GM12878 (cell line): ENCODE measurements around the gene VTI1A. TPM values are rescaled to one million over a fixed set of nuclear protein-coding genes. Genes with fewer than 3 reads are reported as not detected.
"Not testable (repeated sequence)": the region's sequence is repeated elsewhere in the genome, so short reads cannot be mapped to it uniquely, and the experiment has no call there.

Experiments
- ATAC-seq: fragments of 200-7000 bp; cut with Tn5 transposase; 3 replicates; pipeline ENCODE4 v1.9.1; 2020; ENCODE audit warnings: mild to moderate bottlenecking, moderate library complexity
- BruUV-seq: library from RNA; stranded (reverse); fragments of 400-500 nt; replicated peaks from 2 replicates; lab custom pipeline; 2021; lab: Mats Ljungman, UMichigan
- CTCF ChIA-PET: fragments of 300-600 bp; sonication (Branson Sonifier 250); formaldehyde crosslinking; extraction: SDS; loops from one replicate; lab custom pipeline; 2021; ENCODE audit warnings: inconsistent platforms; lab: Yijun Ruan, JAX
- POLR2A ChIA-PET: fragments of 350-600 bp; formaldehyde crosslinking; extraction: SDS; loops from one replicate; lab custom pipeline; 2021; ENCODE audit warnings: inconsistent platforms; lab: Charles Lee
- RAD21 ChIA-PET: fragments of 300-600 bp; sonication (Branson Sonifier 250); formaldehyde crosslinking; loops from one replicate; lab custom pipeline; 2023; ENCODE audit warnings: antibody characterized with exemption; ENCODE audit not compliant: unreplicated experiment; lab: Charles Lee
- SMC1A ChIA-PET: fragments of 300-600 bp; sonication (Branson Sonifier 250); formaldehyde crosslinking; loops from one replicate; lab custom pipeline; 2023; ENCODE audit not compliant: unreplicated experiment, uncharacterized antibody; lab: Charles Lee
- DNase-seq: peaks from one replicate; pipeline ENCODE4 v3.0.0-alpha.2; 2011; ENCODE audit warnings: low read depth, low spot score
- FAIRE-seq: peaks from 3 replicates; lab custom pipeline; 2011; peaks lifted over from hg19 to GRCh38; lab: Jason Lieb, UNC
- H2AFZ ChIP-seq: 2 replicates; pipeline ENCODE4 v1.6.0; 2011; ENCODE audit warnings: low read depth, low read length, control low read depth; ENCODE audit not compliant: control insufficient read depth
- H3K27ac ChIP-seq: 2 replicates; pipeline ENCODE4 v1.5.1; 2011; ENCODE audit warnings: control low read depth; ENCODE audit not compliant: control insufficient read depth, insufficient read depth
- H3K27me3 ChIP-seq, 2 experiments: replicated peaks in 1 of 2; 2 replicates each; pipeline versions ENCODE4 v1.6.0 to v1.6.1; 2011; ENCODE audit warnings: low read length in 1 of 2; ENCODE audit not compliant: control insufficient read depth in 2 of 2, insufficient read depth in 2 of 2
- H3K36me3 ChIP-seq, 2 experiments: 2 replicates each; pipeline ENCODE4 v1.5.1; 2011; ENCODE audit warnings: low read length in 1 of 2; ENCODE audit not compliant: control insufficient read depth in 2 of 2, insufficient read depth in 2 of 2
- H3K4me1 ChIP-seq: 2 replicates; pipeline ENCODE4 v1.6.1; 2011; ENCODE audit warnings: mild to moderate bottlenecking, low read length, moderate library complexity, mixed read lengths; ENCODE audit not compliant: control insufficient read depth, insufficient read depth
- H3K4me2 ChIP-seq: 2 replicates; pipeline ENCODE4 v1.6.0; 2011; ENCODE audit warnings: control low read depth; ENCODE audit not compliant: control insufficient read depth, insufficient read depth
- H3K4me3 ChIP-seq: fragments of 200-600 bp; sonication (generic); 2 replicates; pipeline ENCODE4 v1.5.1; 2016
- H3K79me2 ChIP-seq: 2 replicates; pipeline ENCODE4 v1.6.0; 2011; ENCODE audit warnings: low read length; ENCODE audit not compliant: control insufficient read depth, insufficient read depth
- H3K9ac ChIP-seq: 2 replicates; pipeline ENCODE4 v1.8.0; 2011; ENCODE audit warnings: low read length, control low read depth, mixed read lengths; ENCODE audit not compliant: control insufficient read depth, insufficient read depth
- H3K9me3 ChIP-seq: replicated peaks from 3 replicates; pipeline ENCODE4 v1.5.1; 2011; ENCODE audit warnings: mild to moderate bottlenecking, low read length; ENCODE audit not compliant: control insufficient read depth, insufficient read depth
- H4K20me1 ChIP-seq: 2 replicates; pipeline ENCODE4 v1.6.0; 2011; ENCODE audit not compliant: control insufficient read depth, insufficient read depth
- IRF4 ChIP-seq: IDR thresholded peaks from 2 replicates; pipeline ENCODE4 v1.6.1; 2011; ENCODE audit warnings: low read depth, low read length
- RB1 ChIP-seq: fragments of 450-650 bp; formaldehyde crosslinking; IDR thresholded peaks from 2 replicates; pipeline ENCODE4 v1.6.1; 2017; ENCODE audit warnings: mild to moderate bottlenecking, borderline replicate concordance
- WGBS: methylation state at CpG from one replicate; pipeline ENCODE4 v1.1.6; 2016; ENCODE audit warnings: low lambda C conversion rate; ENCODE audit not compliant: insufficient replicate concordance, insufficient coverage; ENCODE audit errors: missing lambda C conversion rate; 5-methylcytosine and 5-hydroxymethylcytosine counted together
- in situ Hi-C: fragments of 300-500 bp; cut with MboI; formaldehyde crosslinking; loops from 9 replicates; pipeline ENCODE4 v1.14.3; 2018; ENCODE audit warnings: mixed read lengths
- intact Hi-C: fragments of 100-400 bp; cut with micrococcal nuclease; formaldehyde crosslinking; loops from one replicate; pipeline ENCODE4 v1.14.2; 2022; ENCODE audit not compliant: unreplicated experiment
- polyA plus RNA-seq, 11 experiments: library from polyadenylated mRNA; depleted of rRNA in 4 of 11; unstranded in 6 of 11; stranded (reverse) in 5 of 11; fragments of >200 nt; fragmentation: Nextera tagmentation in 4 of 11; fragmentation: Illumina TruSeq in 1 of 11; extraction: Ambion mirVana in 4 of 11; extraction: Trizol in 1 of 11; gene quantifications; 1 replicate in 1 of 11; 2 replicates in 10 of 11; pipeline versions ENCODE4 v1.2.1 to v1.2.3, GENCODE V29; 2011 to 2016; ENCODE audit warnings: inconsistent platforms in 2 of 11, missing spikeins in 2 of 11, low read depth in 1 of 11
- total RNA-seq, 4 experiments: library from RNA; depleted of rRNA in 3 of 4; stranded (reverse); fragments of >200 nt in 3 of 4; fragmentation: Illumina TruSeq in 1 of 4; extraction: Trizol in 1 of 4; gene quantifications; 2 replicates each; pipeline versions ENCODE4 v1.2.1 to v1.2.3, GENCODE V29; 2013 to 2021
- TF ChIP-seq, protein P1 (sequence below): IDR thresholded peaks from 2 replicates; pipeline ENCODE4 v1.6.1; 2012; ENCODE audit warnings: low read depth, low read length, improper control_type of control experiment

The VTI1A gene
- total and polyA plus RNA-seq, 10 of the 15 experiments (the other 5 are each of a cell fraction or from before 2014, with no cell fraction given) = 12.4 to 43.2 (median 27.5) TPM

- TF ChIP-seq IRF4 = no peak
- TF ChIP-seq, all 136 proteins: peak for 0
Measured at GRCh38 chr10:112498806-112499205, 51.8 kb downstream of the VTI1A start (continued).

- FAIRE-seq, DNase-seq, H3K4me2 ChIP-seq, in situ Hi-C loops, intact Hi-C loops, H3K27ac ChIP-seq, H2AFZ ChIP-seq, H3K9ac ChIP-seq, H4K20me1 ChIP-seq, H3K4me3 ChIP-seq, RAD21 ChIA-PET, H3K4me1 ChIP-seq, H3K9me3 ChIP-seq, H3K27me3 ChIP-seq, H3K36me3 ChIP-seq, BruUV-seq, H3K79me2 ChIP-seq, CTCF ChIA-PET, ATAC-seq, POLR2A ChIA-PET: not testable (repeated sequence)
- 95% methylated on average over 8 of the region's 8 CpGs for WGBS
- SMC1A ChIA-PET = interaction anchor here (0.7 to 2.1 kb wide), 2 partner anchors 10 to 70 kb away, joined by 3 to 11 read pairs; no protein-coding TSS in a partner anchor
Measured at GRCh38 chr10:112499985-112500384, 53.0 kb downstream of the VTI1A start.

DNA sequence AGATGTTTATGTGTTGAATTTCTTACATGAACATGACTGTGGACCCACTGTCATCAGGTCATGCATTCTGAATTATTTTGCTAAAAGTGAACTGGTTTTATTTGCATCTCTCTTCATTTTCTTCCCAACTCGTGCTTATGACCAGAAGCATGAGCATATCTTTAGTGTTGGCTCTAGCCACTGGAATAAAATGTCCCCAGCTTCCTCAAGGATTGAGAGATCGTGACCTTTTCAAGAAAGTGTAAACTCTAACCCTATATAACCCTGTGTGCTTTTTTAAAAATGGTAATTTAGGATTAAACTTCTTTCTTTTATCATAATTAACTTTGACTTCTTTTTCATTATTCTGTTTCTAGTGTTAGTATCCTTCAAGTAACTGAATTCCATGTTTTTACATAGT, 55.5 kb downstream of the VTI1A start:
- 52% methylated on average over 2 of the region's 2 CpGs for WGBS
- ChIA-PET CTCF (interaction anchor here (0.9 kb wide), 1 partner anchor 30 kb away, joined by 4 read pairs; no protein-coding TSS in a partner anchor), POLR2A (no interaction called here), SMC1A (interaction anchor here (1.0 kb wide), 1 partner anchor 11 kb away, joined by 3 read pairs; no protein-coding TSS in a partner anchor), RAD21 (no interaction called here)
- no peak overlapping the region for H3K4me3 ChIP-seq
- intact Hi-C loops = no loop called here
- no peaks in the 10 kb centered on the region for H3K27me3 ChIP-seq
- H2AFZ ChIP-seq = no peak overlapping the region
- no peaks in the 10 kb centered on the region for H3K79me2 ChIP-seq
- H3K36me3 ChIP-seq = no peaks in the 10 kb centered on the region
- ATAC-seq (no peak), FAIRE-seq (no peak), DNase-seq (no peak)
- no peaks in the 10 kb centered on the region for H4K20me1 ChIP-seq
- H3K9ac ChIP-seq = no peak overlapping the region
- in situ Hi-C loops = no loop called here
- H3K4me2 ChIP-seq = no peak overlapping the region
- BruUV-seq = no TSS peak
- H3K9me3 ChIP-seq = no peaks in the 10 kb centered on the region
- TF ChIP-seq, protein P1, sequence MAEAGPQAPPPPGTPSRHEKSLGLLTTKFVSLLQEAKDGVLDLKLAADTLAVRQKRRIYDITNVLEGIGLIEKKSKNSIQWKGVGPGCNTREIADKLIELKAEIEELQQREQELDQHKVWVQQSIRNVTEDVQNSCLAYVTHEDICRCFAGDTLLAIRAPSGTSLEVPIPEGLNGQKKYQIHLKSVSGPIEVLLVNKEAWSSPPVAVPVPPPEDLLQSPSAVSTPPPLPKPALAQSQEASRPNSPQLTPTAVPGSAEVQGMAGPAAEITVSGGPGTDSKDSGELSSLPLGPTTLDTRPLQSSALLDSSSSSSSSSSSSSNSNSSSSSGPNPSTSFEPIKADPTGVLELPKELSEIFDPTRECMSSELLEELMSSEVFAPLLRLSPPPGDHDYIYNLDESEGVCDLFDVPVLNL = no peak
- no peak for TF ChIP-seq RB1
- TF ChIP-seq, all 136 proteins: peak for 0
- H3K27ac ChIP-seq = no peak overlapping the region
- H3K4me1 ChIP-seq = no peaks in the 10 kb centered on the region
